ENCODE data around the gene HNRNPK.

HNRNPK gene

GRCh38 chr9:83979812-83980394, at the start of gene HNRNPK:
Gene HNRNPK, minus strand, starts transcription at chr9:83980215. Its CDS starts 1,963 bp downstream, at chr9:83978252.
- peak; percentile 99 for DNase-seq (ENCODE audit: low read depth in 3 of 3, low spot score in 1 of 3)

- no peak for DNase-seq (ENCODE audit: low read depth in 3 of 3, low spot score in 1 of 3)
These were observed 47.2 kb upstream of the HNRNPK start for GRCh38 chr9:84027201-84027600.

- no peak for DNase-seq (ENCODE audit: low read depth in 3 of 3, low spot score in 1 of 3)
These were observed 44.1 kb upstream of the HNRNPK start for GRCh38 chr9:84024041-84024575.

- DNase-seq (ENCODE audit: low read depth in 3 of 3, low spot score in 1 of 3) = no peak
These were observed 27.6 kb upstream of the HNRNPK start for GRCh38 chr9:84007662-84008061.

DNA sequence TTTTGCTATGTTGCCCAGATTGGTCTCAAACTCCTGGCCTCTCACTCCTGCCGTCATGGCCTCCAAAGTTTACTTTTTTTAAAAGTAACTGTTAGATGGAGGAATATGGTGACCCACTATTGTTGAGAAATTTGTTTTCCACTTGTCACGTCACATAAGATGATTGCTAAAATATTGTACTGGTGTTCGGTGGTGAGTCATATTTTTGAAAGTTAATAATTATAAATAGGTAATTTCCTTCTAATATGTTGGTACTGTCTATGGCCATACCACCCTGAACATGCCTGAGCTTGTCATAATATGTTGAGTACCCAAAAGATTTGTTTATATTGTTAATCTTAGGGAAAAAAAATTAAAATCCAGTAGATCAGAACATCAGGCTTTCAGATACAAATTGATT, 23.2 kb upstream of the HNRNPK start:
- DNase-seq (ENCODE audit: low read depth in 3 of 3, low spot score in 1 of 3) = no peak

DNA sequence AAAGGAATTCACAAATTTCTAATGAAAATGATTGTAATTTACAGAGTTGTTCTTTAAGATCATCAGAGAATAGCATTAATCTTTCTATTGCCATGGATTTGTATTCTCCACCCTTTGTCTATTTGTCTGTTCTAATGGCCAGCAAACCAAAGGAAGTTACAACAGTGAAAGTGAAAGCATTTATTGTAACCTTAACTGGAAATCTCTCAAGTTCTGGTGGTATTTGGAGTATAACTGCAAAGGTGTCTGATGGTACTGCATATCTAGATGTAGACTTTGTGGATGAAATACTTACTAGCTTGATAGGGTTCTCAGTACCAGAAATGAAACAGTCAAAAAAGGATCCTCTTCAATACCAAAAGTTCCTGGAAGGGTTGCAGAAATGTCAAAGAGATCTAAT, 22.3 kb upstream of the HNRNPK start:
- DNase-seq (ENCODE audit: low read depth in 3 of 3, low spot score in 1 of 3) = no peak

GRCh38 chr9:84001621-84002020, 21.6 kb upstream of the HNRNPK start:
- DNase-seq (ENCODE audit: low read depth in 3 of 3, low spot score in 1 of 3) = no peak

DNA sequence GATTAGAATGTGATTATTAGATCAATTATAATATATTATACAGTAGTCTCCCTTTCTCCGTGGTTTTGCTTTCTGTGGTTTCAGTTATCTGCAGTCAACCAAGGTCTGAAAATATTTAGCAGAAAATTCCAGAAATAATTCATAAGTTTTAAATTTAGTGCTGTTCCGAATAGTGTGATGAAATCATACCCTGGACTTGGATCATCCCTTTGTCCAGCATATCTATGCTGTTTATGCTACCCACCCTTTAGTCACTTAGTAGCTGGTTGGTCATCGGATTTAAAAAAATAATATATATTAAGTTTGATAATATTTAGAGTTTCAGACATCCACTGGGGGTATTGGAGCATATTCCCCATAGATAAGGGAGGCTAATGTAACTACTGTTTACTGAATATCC, 20.2 kb upstream of the HNRNPK start:
- no peak for DNase-seq (ENCODE audit: low read depth in 3 of 3, low spot score in 1 of 3)

DNA sequence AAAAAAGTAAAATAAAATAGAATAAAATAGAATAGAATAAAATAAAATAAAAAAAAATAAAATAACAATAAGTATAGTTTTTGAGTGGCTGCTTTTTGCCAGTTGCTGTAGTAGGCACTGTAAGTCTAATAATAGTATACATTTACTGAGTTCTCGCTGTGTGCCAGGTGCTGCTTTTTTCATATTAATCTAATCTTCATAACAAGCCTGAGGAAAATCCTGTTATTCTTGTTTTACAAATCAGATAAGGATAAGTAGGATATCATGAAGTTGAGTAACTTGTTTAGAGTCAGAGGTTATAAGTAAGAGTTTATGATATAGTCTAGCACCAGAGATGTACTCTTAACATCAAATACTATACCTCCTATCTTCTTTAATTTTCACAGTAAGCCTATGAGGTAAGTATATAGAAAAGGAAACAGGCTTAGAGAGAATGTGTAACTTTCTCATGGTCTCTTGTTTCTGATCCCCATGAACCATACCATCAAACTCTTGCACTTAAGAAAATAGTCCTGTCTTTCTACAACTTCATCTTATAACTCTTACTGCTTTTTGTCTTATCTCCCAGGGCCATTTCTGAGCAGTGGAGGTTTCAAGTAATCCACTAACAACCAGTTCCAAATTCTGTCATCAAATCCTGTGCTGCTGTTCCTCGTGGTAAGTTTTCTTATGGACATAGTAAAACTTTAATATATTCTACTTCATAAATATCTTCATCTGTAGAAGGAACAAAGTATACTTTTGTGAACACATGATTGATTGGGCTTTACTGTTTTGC, 19.3 kb upstream of the HNRNPK start:
- DNase-seq (ENCODE audit: low read depth in 3 of 3, low spot score in 1 of 3) = no peak

GRCh38 chr9:83996126-83996525, 16.1 kb upstream of the HNRNPK start:
- no peak for DNase-seq (ENCODE audit: low read depth in 3 of 3, low spot score in 1 of 3)

GRCh38 chr9:83992901-83993300, 12.9 kb upstream of the HNRNPK start:
- no peak for DNase-seq (ENCODE audit: low read depth in 3 of 3, low spot score in 1 of 3)

- no peak for DNase-seq (ENCODE audit: low read depth in 3 of 3, low spot score in 1 of 3)
These were observed 12.4 kb upstream of the HNRNPK start for GRCh38 chr9:83992407-83992806.

GRCh38 chr9:83991355-83991754, 11.3 kb upstream of the HNRNPK start:
- DNase-seq (ENCODE audit: low read depth in 3 of 3, low spot score in 1 of 3) = no peak

DNA sequence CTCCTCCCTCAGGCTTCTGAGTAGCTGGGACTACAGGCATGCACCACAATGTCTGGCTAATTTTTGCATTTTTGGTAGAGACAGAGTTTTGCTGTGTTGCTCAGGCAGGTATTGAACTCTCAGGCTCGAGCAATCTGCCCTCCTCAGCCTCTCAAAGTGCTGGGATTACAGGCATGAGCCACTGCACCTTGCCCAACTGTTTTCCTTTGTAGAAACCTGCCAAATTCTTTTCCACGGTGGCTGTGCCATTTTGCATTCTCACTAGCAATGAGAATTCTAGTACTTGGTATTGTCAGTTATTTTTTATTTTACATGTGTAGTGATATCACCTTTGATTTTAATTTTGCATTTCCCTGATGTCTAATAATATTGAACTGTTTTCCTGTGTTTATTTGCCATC, 8.4 kb upstream of the HNRNPK start:
- DNase-seq (ENCODE audit: low read depth in 3 of 3, low spot score in 1 of 3) = no peak

DNA sequence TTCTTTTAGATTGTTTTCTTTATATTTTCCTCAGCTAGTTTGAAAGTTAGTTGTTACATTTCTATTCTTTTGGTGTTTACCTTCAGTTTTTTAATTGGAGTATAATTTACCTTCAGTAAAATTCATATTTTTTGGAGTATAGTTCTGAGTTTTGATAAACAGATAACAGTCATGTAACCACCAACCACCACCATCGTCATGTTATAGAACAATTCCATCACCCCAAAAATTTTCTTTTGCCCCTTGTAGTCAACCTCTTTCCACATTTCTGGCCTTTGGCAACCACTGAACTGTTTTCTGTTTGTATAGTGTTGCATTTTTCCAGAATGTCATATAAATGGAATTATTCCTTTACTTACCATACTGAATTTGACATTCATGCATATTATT, 7.4 kb upstream of the HNRNPK start:
- DNase-seq (ENCODE audit: low read depth in 3 of 3, low spot score in 1 of 3) = no peak

DNA sequence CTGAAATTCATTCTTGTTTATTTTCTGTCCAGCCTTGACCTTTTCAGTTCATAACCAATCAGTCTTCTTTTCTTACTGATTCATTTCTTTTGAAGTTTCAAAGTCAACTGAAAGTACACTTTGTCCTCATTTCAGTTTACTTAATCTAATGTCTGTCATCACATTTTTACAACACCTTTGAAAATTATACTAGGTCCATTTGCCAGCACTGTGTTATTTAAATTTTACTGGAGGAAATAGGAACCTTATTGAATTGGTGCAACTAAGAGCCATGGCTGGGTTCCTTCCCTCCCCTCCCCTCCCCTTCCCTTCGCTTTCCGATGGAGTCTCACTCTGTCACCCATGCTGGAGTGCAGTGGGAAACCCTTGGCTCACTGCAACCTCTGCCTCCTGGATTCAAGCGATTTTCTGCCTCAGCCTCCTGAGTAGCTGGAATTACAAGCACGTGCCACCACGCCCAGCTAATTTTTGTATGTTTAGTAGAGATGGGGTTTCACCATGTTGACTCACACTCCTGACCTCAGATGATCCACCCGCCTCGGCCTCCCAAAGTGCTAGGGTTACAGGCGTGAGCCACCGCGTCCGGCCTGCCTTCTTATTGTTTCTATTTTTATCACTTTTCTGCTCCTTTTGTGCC, 6.9 kb upstream of the HNRNPK start:
- no peak for DNase-seq (ENCODE audit: low read depth in 3 of 3, low spot score in 1 of 3)

DNA sequence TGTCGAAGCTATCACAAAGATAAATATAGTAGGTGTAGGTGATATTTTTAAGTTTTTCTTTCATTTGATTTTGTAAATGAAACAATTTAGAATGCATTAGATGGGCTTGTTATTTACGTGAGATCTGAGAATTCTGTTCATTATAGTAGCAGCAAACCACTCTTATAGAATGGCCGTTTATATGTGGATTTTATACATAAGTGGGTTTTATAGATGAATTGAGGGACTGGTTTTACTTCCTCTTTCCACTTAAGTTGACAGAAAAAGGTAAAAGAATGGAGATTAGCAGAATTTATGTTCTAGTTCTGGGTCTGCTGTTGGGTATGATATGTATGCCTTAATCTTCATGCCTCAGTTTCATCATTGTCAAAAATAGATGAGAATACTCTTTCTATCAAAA, 6.2 kb upstream of the HNRNPK start:
- DNase-seq (ENCODE audit: low read depth in 3 of 3, low spot score in 1 of 3) = no peak

GRCh38 chr9:83981126-83981871, 1.3 kb upstream of the HNRNPK start:
- DNase-seq (ENCODE audit: low read depth in 3 of 3, low spot score in 1 of 3) = no peak

GRCh38 chr9:83980395-83981125, 545 bp upstream of the HNRNPK start, which contains the start of gene RMI1:
Gene RMI1, plus strand, starts transcription at chr9:83980805. Its CDS starts 20,182 bp downstream, at chr9:84000987.
- peak; percentile 98 to 99 (median 99) for DNase-seq (ENCODE audit: low read depth in 3 of 3, low spot score in 1 of 3)

DNA sequence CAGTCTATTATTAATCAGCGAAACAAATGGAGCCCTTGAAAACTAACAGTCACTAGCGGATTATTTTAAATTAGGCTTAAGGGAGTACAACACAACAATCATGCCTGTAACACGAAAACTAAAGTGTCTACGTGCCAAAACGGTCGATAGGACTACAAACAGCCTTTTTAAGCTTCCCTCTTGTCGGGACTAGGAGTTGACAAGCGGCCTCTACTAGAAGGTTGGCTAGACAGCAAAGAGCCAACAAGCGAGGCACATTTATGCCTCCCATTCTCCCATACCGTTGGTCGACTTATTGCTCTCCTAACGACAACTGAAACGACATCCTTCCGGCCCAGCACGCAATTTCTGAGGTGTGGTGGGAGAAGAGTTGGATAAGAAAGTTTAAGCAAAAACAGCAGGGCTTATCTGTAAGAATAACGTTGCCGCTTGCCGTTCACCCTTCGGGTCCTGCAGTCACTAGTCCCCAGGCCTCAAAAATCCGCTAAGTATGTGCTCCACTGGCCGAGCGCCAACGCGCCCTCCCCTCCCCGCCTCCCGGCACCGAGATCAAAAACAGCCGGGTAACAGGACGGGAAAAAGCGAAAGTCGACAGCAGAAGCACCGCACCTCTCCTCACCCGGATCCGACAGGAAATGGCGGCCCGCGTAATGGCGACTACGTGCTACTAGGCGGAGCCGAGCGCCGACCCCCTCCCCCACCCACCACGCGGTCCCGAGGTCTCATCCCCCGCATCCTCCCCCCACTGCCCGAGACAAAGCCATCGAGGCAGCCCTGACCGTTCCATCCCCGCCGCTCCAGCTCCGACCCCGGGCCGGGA, 813 bp downstream of the HNRNPK start:
- DNase-seq (ENCODE audit: low read depth in 3 of 3, low spot score in 1 of 3) = peak; percentile 74 to 77 (median 74)
